ENCODE measurements around the gene ETFA. TPM values are rescaled to one million over a fixed set of nuclear protein-coding genes. Genes with fewer than 3 reads are reported as not detected.
A peak's percentile ranks its signal among the peaks of the same experiment; 100 is the strongest.

Gene ETFA
- total and polyA plus RNA-seq, 9 of the 15 experiments (the other 6 are each of a cell fraction or from before 2014, with no cell fraction given): 130 to 543 (median 232) TPM

GRCh38 chr15:76343313-76343996 lies 32.2 kb upstream of the ETFA start:
- 94% methylated on average over 15 of the region's 16 CpGs for WGBS (ENCODE audit: insufficient coverage, low coverage, missing lambda C conversion rate)
- DNase-seq (ENCODE audit: extremely low read depth in 1 of 4, low spot score in 3 of 4): no peak
- Histone ChIP-seq H3K4me2 (ENCODE audit: insufficient read depth, low read length) (no peak overlapping the region), H3K36me3 (ENCODE audit: control insufficient read depth, insufficient read depth, low read length) (peaks cover 57% of the 10 kb centered on the region), H3K27me3 (ENCODE audit: control insufficient read depth in 2 of 2, insufficient read depth in 2 of 2, low read length in 2 of 2) (no peaks in the 10 kb centered on the region), H2AFZ (ENCODE audit: low read depth, low read length) (no peak overlapping the region), H3K27ac (ENCODE audit: extremely low read depth, low read depth, low read length) (no peak overlapping the region), H4K20me1 (replicated peaks; ENCODE audit: control insufficient read depth, insufficient read depth, low read length) (0 out of 2 replicates have a peak, but pooled peaks cover 5% of the 10 kb centered on the region), H3K9me3 (replicated peaks; ENCODE audit: control insufficient read depth, insufficient read depth, low read depth, low read length) (no peaks in the 10 kb centered on the region; the same call in 1 of the 2 replicates), H3K4me3 (no peak overlapping the region), H3K9me1 (ENCODE audit: control insufficient read depth, insufficient read depth, low read length) (no peaks in the 10 kb centered on the region), H3K79me2 (ENCODE audit: control insufficient read depth, insufficient read depth, low read length) (peaks cover 24% of the 10 kb centered on the region), H3K4me1 (replicated peaks in 1 of 2; ENCODE audit: control insufficient read depth in 2 of 2, insufficient read depth in 2 of 2, low read length in 2 of 2) (peaks cover 0 to 34% of the 10 kb centered on the region in 2 experiments; a peak in 3 of 5 replicates), H3K9ac (ENCODE audit: insufficient read depth in 1 of 2, low read depth in 2 of 2, low read length in 2 of 2) (no peak overlapping the region)
- no TSS peak for BruUV-seq (replicated peaks)
- intact Hi-C loops (cut with micrococcal nuclease): no loop called here
- in situ Hi-C loops (cut with MboI): no loop called here
- ChIA-PET POLR2A (interaction anchor here (0.5 to 2.6 kb wide), 4 partner anchors 11 to 52 kb away, joined by 3 to 10 read pairs (median 6); no protein-coding TSS in a partner anchor), CTCF (ENCODE audit: low intra/inter-chr PET ratio) (no interaction called here)
- no peak for ATAC-seq
- TF ChIP-seq ZZZ3 (IDR thresholded peaks at IDR 0.05) (no peak), FOS (IDR thresholded peaks at IDR 0.05; ENCODE audit: extremely low read depth, insufficient read length) (no peak)
- no peak for FAIRE-seq

- BruUV-seq (replicated peaks): no TSS peak
- no peak for ATAC-seq
- peaks cover 53% of the 10 kb centered on the region for H3K36me3 ChIP-seq (ENCODE audit: control insufficient read depth, insufficient read depth, low read length)
- no peaks in the 10 kb centered on the region for H3K9me1 ChIP-seq (ENCODE audit: control insufficient read depth, insufficient read depth, low read length)
- H3K4me1 ChIP-seq (replicated peaks in 1 of 2; ENCODE audit: control insufficient read depth in 2 of 2, insufficient read depth in 2 of 2, low read length in 2 of 2): peaks cover 0 to 42% of the 10 kb centered on the region in 2 experiments; a peak in 3 of 5 replicates
- H2AFZ ChIP-seq (ENCODE audit: low read depth, low read length): no peak overlapping the region
- H3K27me3 ChIP-seq (ENCODE audit: control insufficient read depth in 2 of 2, insufficient read depth in 2 of 2, low read length in 2 of 2): no peaks in the 10 kb centered on the region
- H3K4me3 ChIP-seq: no peak overlapping the region
- H3K27ac ChIP-seq (ENCODE audit: extremely low read depth, low read depth, low read length): no peak overlapping the region
- peaks cover 32% of the 10 kb centered on the region for H3K79me2 ChIP-seq (ENCODE audit: control insufficient read depth, insufficient read depth, low read length)
- no peak overlapping the region for H3K9ac ChIP-seq (ENCODE audit: insufficient read depth in 1 of 2, low read depth in 2 of 2, low read length in 2 of 2)
- 99% methylated on average over 26 of the region's 87 CpGs for WGBS (ENCODE audit: insufficient coverage, low coverage, missing lambda C conversion rate)
- no peaks in the 10 kb centered on the region; the same call in 1 of the 2 replicates for H3K9me3 ChIP-seq (replicated peaks; ENCODE audit: control insufficient read depth, insufficient read depth, low read depth, low read length)
- intact Hi-C loops (cut with micrococcal nuclease) (no loop called here), in situ Hi-C loops (cut with MboI) (no loop called here)
- ChIA-PET CTCF (ENCODE audit: low intra/inter-chr PET ratio) (no interaction called here), POLR2A (interaction anchor here (1.7 to 2.6 kb wide), 2 partner anchors 12 kb away, joined by 9 to 10 read pairs; no protein-coding TSS in a partner anchor)
- no peak overlapping the region for H3K4me2 ChIP-seq (ENCODE audit: insufficient read depth, low read length)
- no peak for FAIRE-seq
- DNase-seq (ENCODE audit: extremely low read depth in 1 of 4, low spot score in 3 of 4): peak in 1 of 4 experiments; percentile 28
- 0 out of 2 replicates have a peak, but pooled peaks cover 6% of the 10 kb centered on the region for H4K20me1 ChIP-seq (replicated peaks; ENCODE audit: control insufficient read depth, insufficient read depth, low read length)
- TF ChIP-seq ZBTB33 (CRISPR knock-in tag; IDR thresholded peaks at IDR 0.05) (peak; percentile 77), POLR2G (IDR thresholded peaks at IDR 0.05; ENCODE audit: low read depth, low read length) (peak; percentile 68)
- TF ChIP-seq, protein P1, sequence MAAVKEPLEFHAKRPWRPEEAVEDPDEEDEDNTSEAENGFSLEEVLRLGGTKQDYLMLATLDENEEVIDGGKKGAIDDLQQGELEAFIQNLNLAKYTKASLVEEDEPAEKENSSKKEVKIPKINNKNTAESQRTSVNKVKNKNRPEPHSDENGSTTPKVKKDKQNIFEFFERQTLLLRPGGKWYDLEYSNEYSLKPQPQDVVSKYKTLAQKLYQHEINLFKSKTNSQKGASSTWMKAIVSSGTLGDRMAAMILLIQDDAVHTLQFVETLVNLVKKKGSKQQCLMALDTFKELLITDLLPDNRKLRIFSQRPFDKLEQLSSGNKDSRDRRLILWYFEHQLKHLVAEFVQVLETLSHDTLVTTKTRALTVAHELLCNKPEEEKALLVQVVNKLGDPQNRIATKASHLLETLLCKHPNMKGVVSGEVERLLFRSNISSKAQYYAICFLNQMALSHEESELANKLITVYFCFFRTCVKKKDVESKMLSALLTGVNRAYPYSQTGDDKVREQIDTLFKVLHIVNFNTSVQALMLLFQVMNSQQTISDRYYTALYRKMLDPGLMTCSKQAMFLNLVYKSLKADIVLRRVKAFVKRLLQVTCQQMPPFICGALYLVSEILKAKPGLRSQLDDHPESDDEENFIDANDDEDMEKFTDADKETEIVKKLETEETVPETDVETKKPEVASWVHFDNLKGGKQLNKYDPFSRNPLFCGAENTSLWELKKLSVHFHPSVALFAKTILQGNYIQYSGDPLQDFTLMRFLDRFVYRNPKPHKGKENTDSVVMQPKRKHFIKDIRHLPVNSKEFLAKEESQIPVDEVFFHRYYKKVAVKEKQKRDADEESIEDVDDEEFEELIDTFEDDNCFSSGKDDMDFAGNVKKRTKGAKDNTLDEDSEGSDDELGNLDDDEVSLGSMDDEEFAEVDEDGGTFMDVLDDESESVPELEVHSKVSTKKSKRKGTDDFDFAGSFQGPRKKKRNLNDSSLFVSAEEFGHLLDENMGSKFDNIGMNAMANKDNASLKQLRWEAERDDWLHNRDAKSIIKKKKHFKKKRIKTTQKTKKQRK (IDR thresholded peaks at IDR 0.05; ENCODE audit: borderline replicate concordance, low read depth, low read length): no peak
These were observed 31.3 kb upstream of the ETFA start for GRCh38 chr15:76342382-76343201.
